NCI-H82 (cell line): ENCODE data around the gene GPRASP3.
"Not testable (repeated sequence)": the region's sequence is repeated elsewhere in the genome, so short reads cannot be mapped to it uniquely, and the experiment has no call there.

Source experiments
- DNase-seq: peaks from one replicate; lab custom pipeline; 2025; lab: John Stamatoyannopoulos, UW

The GPRASP3 gene

GRCh38 chrX:102720237-102721168 is at the start of gene GPRASP3:
GPRASP3 (plus strand) TSS chrX:102720743; CDS start chrX:102748996, 28,253 bp downstream.
- peak; percentile 88 for DNase-seq

- no peak for DNase-seq
These were observed 47.7 kb upstream of the GPRASP3 start for GRCh38 chrX:102672856-102673255.

- DNase-seq, result not testable (repeated sequence)
These were observed 43.1 kb upstream of the GPRASP3 start for GRCh38 chrX:102677479-102677878.

GRCh38 chrX:102684772-102685520 is 35.6 kb upstream of the GPRASP3 start:
- no peak for DNase-seq

- no peak for DNase-seq
These were observed 25.8 kb upstream of the GPRASP3 start for GRCh38 chrX:102694749-102695148.

- no peak for DNase-seq
These were observed 24.2 kb upstream of the GPRASP3 start for GRCh38 chrX:102696306-102696705.

GRCh38 chrX:102697494-102697893 is 23.0 kb upstream of the GPRASP3 start:
- DNase-seq, result no peak

- DNase-seq, result no peak
These were observed 11.6 kb upstream of the GPRASP3 start for GRCh38 chrX:102708900-102709299.

GRCh38 chrX:102711872-102712215 is 8.7 kb upstream of the GPRASP3 start:
- DNase-seq, result peak; percentile 32

- peak; percentile 58 for DNase-seq
These were observed 8.2 kb upstream of the GPRASP3 start, which contains the start of gene GPRASP2 for GRCh38 chrX:102712216-102712966. GPRASP2 (plus strand) TSS chrX:102712448; CDS start chrX:102714870, 2,422 bp downstream.

- DNase-seq, result peak; percentile 64
These were observed 7.4 kb upstream of the GPRASP3 start for GRCh38 chrX:102712981-102713625.

- no peak for DNase-seq
These were observed 5.5 kb upstream of the GPRASP3 start for GRCh38 chrX:102714994-102715393.

GRCh38 chrX:102715967-102716366 is 4.6 kb upstream of the GPRASP3 start:
- no peak for DNase-seq

- DNase-seq, result not testable (repeated sequence)
These were observed 595 bp downstream of the GPRASP3 start for GRCh38 chrX:102721169-102721506.

- no peak for DNase-seq
These were observed 2.9 kb downstream of the GPRASP3 start for GRCh38 chrX:102723456-102723855.

- DNase-seq, result no peak
These were observed 7.2 kb downstream of the GPRASP3 start for GRCh38 chrX:102727761-102728160.

GRCh38 chrX:102728646-102729045 is 8.1 kb downstream of the GPRASP3 start:
- no peak for DNase-seq

- no peak for DNase-seq
These were observed 19.1 kb downstream of the GPRASP3 start for GRCh38 chrX:102739657-102740056.

GRCh38 chrX:102744307-102744706 is 23.8 kb downstream of the GPRASP3 start:
- DNase-seq, result no peak

- DNase-seq, result no peak
These were observed 24.9 kb downstream of the GPRASP3 start for GRCh38 chrX:102745513-102745856.

- DNase-seq, result no peak
These were observed 25.5 kb downstream of the GPRASP3 start for GRCh38 chrX:102745857-102746584.
